Measurements from ENCODE around the gene NR1H3.

Gene NR1H3

DNA sequence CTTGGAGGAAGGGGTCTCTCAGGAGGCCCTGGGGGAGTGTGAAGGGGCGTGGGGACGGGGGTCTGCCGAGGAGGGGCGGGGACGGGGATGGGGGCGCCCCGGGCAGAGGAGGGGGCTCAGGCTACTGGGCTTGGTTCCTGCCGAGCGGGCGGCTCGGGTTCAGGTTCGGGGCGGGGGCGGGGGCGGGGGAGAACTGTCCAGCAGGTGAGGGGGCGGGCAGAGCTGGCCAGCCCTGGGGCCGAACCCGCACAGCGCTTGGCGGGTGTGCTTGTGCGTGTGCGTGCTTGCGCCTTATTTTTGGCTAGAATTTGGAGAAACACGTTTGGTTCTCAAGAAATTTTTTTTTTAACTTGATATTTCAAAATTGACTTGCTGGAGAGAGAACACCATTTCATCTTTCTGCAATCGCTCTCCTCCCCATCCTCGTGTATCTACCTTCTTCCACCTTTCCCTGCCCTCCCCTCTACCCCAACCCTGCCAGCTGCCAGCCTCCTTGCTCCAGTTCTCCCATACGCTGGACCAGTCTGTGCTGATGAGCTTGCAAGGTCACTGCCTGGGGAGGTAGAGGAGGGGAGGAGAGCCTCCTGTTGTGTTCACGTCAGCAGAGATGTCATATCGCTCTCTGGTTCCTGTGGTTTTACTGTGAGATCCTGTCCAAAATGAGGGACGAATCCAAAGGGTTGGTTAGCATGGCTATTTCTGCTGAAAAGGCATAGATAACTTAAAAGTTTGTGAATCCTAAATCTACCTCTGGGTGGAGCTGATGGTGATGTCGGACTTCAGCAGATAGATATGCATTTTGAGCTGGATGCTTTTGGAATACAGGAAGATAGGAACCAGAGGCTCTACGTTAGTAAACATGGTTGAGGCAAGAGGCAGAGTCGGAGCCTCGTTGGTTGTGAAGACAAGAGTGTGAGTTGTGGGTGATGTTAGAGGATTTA is 12.8 kb downstream of the NR1H3 start:
- no peak for DNase-seq

DNA sequence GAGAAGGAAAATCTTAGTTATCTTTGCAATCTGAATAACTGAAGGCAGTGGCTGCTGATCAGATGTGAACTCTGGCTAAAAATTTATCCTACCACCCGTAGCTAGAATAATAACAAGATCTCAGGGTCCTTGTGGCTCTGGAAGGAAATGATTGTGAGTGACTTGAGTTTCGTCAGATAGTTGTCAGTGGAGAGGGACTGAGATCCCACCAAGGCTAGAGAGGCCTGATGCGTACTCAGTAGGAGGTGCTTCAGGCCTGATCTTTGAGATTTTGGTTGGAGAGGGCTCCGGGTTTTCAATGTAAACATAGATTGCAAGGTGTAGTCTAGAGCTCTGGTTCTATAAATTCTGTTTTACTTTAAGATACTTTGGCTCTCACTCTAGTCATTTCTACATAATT is 13.5 kb downstream of the NR1H3 start:
- DNase-seq = no peak

- no peak for DNase-seq
Measured at GRCh38 chr11:47271961-47272661, 14.3 kb downstream of the NR1H3 start.

GRCh38 chr11:47272706-47273105 is 14.9 kb downstream of the NR1H3 start:
- no peak for DNase-seq

GRCh38 chr11:47274495-47275235 is 16.9 kb downstream of the NR1H3 start:
- no peak for DNase-seq

- no peak for DNase-seq
Measured at GRCh38 chr11:47276923-47277322, 19.1 kb downstream of the NR1H3 start.

GRCh38 chr11:47278058-47278457 is 20.3 kb downstream of the NR1H3 start:
- DNase-seq = no peak

GRCh38 chr11:47278769-47279168 is 21.0 kb downstream of the NR1H3 start:
- no peak for DNase-seq

DNA sequence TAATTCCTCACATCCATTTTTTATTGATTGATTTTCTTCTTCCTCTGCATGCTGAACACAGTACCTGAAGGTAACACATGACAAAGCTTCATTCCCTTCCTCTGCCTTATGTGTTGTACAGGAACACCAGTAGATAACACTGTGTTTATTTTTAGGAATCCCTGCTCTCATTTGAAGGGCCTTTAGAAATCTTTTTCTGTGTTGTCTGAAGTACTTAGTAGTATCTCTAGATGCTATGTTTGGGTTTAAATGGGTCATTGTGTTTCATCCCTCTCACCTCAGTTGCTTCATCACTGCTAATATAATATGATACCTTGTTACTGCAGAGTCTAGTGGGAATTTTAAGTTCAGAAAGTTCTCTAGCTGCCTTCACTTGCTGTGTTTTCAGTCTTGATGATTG is 22.3 kb downstream of the NR1H3 start:
- no peak for DNase-seq

DNA sequence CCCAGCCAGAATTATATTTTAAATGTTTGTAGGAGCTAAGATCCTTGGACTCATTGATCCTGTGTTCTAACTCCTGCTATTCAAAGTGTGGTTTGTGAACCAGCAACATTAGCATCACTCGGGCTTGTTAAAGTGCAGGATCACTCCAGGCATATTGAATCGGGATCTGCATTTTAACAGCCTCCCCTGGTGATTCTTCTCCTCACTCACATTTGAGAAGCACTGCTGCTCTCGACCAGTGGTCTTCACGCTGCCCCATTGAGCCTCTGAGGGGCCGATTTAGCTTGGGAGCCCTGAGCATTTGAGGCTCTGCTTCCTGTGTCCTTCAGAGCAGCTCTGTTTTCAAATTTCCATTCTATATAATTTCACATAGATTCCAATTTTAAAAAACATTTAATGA is 23.1 kb downstream of the NR1H3 start:
- DNase-seq = no peak

DNA sequence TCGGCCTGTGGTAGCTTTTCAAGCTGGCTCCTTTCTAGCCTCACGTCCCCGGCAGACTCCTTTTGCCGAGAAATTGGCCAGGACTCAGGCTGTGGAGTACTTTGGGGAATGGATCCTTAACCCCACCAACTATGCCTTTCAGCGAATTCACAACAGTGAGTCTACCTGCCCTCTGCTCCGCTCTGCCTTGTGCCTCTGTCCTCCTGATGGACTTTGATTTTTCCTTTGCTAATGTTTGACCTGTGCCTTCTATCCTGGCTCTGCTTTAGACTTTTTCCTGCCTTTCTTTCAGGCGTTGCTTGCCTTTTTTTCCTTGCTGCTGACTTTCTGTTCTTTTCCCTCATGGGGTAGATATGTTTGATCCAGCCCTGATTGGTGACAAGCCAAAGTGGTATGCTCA is 24.7 kb downstream of the NR1H3 start:
- DNase-seq = no peak

GRCh38 chr11:47284151-47284550 is 26.4 kb downstream of the NR1H3 start:
- no peak for DNase-seq

GRCh38 chr11:47285969-47286770 is 28.4 kb downstream of the NR1H3 start:
- no peak for DNase-seq

DNA sequence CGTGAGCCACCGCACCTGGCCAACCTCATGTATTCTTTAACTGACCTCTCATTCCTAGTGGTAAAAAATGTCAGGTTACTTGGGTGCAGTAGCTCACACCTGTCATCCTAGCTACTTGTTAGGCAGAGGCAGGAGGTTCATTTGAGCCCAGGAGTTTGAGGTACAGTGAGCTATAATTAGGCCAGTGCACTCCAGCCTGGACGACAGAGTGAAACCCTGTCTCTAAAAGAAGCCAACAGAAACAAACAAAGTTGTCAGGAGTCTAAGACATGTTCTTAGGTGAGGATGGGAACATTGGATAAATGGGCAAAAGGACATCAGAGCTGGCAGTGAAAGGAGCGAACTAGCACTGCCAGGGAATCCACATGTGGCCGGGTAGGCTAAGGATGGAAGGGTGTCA is 30.3 kb downstream of the NR1H3 start:
- DNase-seq = no peak

GRCh38 chr11:47289856-47290255 is 32.1 kb downstream of the NR1H3 start:
- no peak for DNase-seq

DNA sequence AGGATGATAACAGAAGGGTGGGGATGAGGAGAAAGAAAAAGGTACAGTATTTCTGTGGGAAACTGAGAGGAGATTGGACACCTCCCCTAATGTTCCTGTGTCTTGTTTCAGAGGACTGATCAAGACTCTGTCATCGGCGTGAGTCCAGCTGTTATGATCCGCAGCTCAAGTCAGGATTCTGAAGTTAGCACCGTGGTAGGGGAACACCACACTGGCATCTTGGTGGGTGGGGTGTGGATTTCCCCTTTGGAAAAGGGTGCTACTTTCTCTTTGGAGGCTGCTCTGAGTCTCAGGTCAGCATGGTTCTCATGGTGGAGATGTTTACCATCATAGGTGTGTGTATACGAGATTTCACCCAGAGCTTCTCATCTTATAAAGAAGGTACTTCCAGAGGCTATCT is 37.6 kb downstream of the NR1H3 start:
- no peak for DNase-seq

DNA sequence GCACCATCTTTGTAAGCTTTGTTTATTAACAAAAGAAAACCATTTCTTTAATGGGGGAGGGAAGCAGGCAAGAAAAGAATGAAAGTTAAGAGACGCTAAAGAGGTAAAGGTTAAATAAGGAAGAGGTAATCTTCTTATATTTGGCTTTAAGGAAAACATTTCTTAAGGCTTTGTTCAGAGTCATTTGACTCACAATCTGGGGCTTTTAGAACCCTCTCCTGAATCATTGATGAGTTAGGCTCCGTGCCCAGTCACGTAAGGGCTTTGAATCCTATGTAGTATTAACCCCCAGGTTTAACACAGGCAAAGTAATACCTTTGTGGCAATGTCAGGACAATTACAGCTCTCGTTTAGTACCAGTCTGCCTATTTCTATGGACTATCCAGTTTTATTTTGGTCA is 38.2 kb downstream of the NR1H3 start:
- no peak for DNase-seq

DNA sequence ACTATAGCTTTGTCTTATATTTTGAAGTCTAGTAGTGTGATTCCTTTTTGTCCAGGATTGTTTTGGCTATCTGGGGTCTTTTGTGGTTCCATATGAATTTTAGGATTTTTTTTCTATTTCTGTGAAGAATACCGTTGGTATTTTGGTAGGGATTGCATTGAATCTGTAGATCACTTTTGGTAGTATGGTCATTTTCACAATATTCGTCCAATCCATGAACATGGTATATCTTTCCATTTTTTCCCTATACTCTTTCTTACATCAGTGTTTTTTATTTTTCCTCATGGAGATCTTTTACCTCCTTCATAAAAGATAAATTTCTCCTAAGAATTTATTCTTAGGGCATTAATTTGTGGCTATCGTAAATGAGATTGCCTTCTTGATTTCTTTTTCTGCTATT is 41.3 kb downstream of the NR1H3 start:
- DNase-seq = no peak

GRCh38 chr11:47302853-47303252 is 45.1 kb downstream of the NR1H3 start:
- no peak for DNase-seq

DNA sequence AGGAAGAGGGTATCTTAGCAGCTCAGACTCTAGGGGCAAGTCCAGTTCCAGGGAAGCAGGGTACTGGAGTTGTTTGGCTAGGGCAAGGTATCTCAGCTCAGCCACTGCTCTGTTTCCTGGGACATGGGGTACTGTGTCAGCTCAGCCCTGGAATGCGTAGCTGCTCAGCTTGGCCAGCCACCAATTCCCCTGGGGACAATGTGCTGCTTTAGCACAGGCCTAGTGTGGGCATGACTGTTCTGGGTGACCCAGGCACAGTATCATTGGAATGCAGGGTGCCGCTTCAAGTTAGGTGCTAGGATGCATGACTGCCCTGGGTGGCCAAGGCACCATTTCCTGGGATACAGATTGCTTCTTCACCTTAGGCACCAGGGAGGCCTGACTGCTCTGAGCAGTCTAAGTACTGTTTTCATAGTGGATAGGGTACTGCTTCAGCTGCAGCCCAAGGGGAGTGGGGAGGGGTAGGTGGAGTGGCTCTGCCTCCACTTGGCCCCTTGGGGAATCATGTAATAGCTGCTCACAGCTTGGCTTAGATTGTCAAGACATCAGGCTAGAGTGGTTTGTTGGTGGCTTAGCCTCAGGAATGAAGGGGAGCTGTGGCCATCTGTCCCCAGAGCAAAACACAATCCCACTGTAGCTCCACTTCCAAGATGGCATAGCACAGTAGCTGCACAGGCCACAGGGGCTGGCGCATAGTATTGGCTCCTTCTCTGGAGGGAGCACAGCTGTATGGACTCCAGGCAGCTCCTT is 48.1 kb downstream of the NR1H3 start:
- DNase-seq = no peak

DNA sequence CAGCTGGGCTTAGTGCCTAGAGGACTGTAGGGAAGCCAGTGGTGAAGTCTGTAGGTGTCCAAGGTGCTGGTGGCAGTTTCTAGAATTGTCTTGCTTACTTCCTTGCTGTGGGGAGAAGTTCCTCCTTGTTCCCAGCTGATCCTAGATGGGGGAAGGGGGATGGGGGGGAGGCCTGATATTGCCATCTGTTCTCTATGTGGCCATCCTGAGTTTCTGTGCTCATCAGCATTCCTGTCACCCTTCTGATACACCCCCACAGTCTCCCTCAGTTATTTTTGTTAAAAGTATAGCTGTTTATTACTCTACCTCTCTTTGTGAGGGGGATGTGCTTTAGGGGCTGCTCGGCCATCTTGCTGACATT is 48.7 kb downstream of the NR1H3 start:
- no peak for DNase-seq
